ENCODE measurements around the gene PLK2. TPM values are rescaled to one million over a fixed set of nuclear protein-coding genes. Genes with fewer than 3 reads are reported as not detected.

PLK2 gene
- total RNA-seq, 1 donor from 2014 or later, result 34.9 TPM

- no peak for DNase-seq (ENCODE audit: low spot score)
Measured at GRCh38 chr5:58450811-58451629, 8.9 kb downstream of the PLK2 start.

DNA sequence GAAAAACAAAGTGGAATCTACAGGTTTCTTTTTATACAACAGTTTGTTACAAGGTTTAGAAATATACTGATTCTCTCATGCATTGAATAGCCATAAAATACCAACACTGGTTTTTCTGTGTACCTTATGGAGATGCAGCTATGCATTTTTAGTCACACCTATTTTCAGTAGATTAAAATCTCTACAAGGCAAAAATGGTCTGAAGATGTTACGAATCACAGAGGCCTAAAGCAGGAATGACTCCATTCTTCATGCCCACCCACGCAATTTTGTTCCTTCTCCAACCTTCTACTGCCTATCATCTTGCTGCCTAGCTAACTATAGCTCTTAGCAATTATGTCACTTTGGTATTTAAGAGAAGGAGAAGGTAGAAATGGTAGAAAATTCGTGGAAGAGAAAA, 9.9 kb downstream of the PLK2 start:
- DNase-seq (ENCODE audit: low spot score), result no peak

GRCh38 chr5:58447226-58447625, 12.7 kb downstream of the PLK2 start:
- DNase-seq (ENCODE audit: low spot score), result no peak

DNA sequence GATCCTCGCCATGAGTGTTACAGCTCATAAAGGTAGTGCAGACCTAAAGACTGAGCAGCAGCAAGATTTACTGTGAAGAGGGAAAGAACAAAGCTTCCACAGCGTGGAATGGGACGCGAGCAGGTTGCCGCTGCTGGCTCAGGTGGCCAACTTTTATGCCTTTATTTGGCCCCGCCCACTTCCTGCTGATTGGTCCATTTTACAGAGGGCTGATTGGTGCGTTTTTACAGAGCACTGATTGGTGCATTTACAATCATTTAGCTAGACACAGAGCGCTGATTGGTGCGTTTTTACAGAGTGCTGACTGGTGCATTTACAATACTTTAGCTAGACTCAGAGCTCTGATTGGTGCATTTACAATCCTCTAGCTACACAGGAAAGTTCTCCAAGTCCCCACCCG, 13.9 kb downstream of the PLK2 start:
- DNase-seq (ENCODE audit: low spot score), result no peak

GRCh38 chr5:58444805-58445204, 15.1 kb downstream of the PLK2 start:
- no peak for DNase-seq (ENCODE audit: low spot score)

GRCh38 chr5:58440901-58441460, 18.9 kb downstream of the PLK2 start:
- no peak for DNase-seq (ENCODE audit: low spot score)

DNA sequence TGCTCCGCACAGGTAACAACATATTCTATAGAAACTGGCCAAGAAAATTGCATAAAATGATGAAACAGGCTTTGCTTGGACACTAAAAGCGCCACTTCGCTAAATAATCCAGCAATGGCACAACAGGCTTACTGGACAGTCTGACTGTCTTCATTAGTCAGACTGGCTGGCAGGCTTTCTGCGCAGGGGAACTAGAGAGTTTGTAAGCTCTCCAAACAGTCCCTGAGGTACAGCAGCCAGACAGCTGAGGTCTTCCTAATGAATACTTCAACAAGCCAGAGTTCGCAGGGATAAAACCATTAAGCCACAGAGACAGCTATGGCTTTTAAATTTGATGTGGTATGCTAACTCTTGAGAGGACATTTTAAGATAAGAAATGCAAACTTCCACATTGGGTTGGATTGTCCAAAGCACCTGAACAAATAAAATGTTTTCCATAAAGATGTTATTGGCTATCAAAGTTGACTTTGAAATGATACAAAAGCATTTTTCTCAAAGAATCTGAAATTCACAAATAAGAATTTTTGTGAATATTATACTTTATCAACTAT, 20.7 kb downstream of the PLK2 start:
- DNase-seq (ENCODE audit: low spot score), result no peak

DNA sequence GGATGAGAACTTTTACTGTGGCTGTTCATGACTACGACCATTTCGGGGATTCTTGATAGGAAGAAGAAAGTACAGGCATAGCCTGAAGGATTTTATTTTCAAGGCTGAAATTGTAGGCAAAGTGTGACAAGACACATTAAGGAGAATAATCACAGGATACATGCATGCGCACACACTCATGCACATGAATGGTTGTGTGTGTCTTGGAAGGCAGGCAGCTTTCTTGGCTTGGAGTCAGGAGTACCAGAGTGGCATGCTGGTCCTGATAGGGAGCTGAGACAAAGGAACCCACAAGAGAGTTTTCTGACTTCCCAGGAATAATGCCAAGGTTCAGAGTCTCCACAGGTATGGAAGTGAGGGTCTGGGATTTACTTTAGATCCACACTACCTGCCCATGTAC, 22.2 kb downstream of the PLK2 start:
- DNase-seq (ENCODE audit: low spot score), result no peak

- DNase-seq (ENCODE audit: low spot score), result no peak
Measured at GRCh38 chr5:58431832-58432231, 28.1 kb downstream of the PLK2 start.

DNA sequence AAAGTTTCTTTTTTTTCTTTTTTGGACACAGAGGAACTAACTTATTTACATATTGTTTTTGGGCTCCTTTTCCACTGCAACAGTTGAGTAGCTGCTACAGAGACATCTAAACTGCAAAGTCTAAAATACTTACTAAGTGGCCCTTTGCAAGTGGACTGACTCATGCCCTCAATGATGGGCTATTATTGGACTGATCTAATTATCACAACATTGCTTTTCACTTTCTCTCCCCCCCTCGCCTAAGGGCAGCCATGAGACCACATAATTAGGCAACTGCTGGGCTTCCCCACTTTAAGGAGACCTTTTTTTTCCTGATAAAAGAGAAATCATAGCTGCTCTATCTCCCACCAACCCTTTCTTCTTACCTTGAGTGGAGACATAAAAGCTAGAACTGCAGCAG, 47.0 kb downstream of the PLK2 start:
- no peak for DNase-seq (ENCODE audit: low spot score)

DNA sequence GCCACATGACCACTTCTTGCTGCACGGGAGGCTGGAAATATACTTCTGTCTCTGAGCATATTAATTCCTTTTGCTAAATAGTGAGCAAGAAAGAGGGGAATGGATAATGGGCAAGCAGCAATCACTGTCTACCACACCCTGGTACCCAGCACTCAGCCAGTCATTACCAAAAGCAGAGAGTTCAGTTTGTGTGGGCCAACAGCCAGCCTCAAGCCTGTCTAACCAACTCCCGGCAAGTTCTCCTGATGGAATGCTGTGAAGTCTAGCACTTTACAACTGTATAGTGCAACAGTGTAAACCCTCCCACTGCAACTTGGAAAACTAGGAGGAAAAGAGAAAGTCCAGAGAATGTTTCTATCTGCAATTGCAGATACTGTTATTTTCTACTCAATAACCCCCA, 47.8 kb downstream of the PLK2 start:
- DNase-seq (ENCODE audit: low spot score), result no peak

GRCh38 chr5:58411372-58411771, 48.5 kb downstream of the PLK2 start:
- no peak for DNase-seq (ENCODE audit: low spot score)

DNA sequence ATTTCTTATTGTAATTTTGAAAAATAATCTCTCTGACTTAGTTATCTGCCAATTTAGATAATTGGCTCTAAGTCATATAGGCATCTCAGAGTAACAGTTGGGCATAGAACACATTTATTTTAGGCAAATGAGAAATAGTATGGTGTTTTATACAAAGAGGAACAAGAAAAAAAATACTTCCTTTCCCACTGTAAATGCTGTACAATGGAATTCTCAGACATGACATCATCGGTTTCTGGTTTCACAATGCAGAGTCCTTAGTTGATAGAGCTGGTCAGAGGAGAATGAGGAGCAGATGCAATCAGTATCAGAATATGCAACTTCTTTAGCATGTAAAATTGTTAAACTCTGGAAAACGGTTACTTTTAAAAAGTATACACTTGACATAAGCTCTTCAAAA, 49.4 kb downstream of the PLK2 start:
- no peak for DNase-seq (ENCODE audit: low spot score)

- DNase-seq (ENCODE audit: low spot score), result no peak
Measured at GRCh38 chr5:58407042-58407719, 52.7 kb downstream of the PLK2 start.

- DNase-seq (ENCODE audit: low spot score), result no peak
Measured at GRCh38 chr5:58406394-58406793, 53.5 kb downstream of the PLK2 start.

DNA sequence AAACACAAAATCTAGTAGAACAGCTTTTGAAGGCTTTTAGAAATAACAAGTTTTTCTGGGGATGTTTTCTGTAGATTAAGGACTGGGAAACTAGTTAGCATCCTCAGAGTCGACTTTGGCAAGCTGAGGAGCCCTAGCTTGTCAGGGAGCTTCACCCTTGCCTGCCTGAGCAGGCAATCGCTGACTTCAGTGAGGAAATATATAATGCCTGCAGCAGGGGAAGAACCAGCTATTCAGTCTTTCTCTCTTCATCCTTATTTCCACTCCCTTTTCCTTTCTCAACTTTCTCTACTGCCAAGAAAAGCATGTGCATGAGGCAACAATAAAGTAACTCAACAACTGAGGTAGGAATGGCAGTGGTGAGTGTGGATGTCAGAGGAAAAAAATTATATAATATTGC, 54.7 kb downstream of the PLK2 start:
- DNase-seq (ENCODE audit: low spot score), result no peak

DNA sequence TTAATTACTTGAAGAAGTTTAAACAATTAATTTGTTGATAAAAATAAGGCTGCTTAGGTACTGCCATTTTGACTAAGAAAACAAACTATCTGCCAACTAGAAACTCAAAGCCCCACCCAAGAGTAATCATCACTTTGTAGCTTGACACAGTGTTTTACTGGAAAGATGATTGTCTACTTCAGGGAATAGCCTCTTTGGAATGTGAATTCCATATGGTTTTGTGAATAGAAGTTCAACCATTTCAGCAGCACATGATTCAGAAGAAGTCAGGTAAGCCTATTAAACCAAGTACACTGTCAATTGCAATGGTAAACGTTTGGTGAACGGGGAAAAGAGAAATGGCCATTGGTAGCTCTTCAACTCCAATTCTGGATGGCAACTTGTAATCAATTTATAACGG, 55.2 kb downstream of the PLK2 start:
- no peak for DNase-seq (ENCODE audit: low spot score)

Other genes starting within 250 kb of the PLK2 start
- 4.7 TPM for gene GAPT, start 31.3 kb upstream of the PLK2 start, total RNA-seq
- 1.4 TPM for gene RAB3C, start 123.0 kb upstream of the PLK2 start, total RNA-seq

Measured in mucosa of gallbladder (tissue), 1 donor.